Measurements from ENCODE around the gene NPLOC4.
A peak's percentile ranks its signal among the peaks of the same experiment; 100 is the strongest.

Gene NPLOC4

GRCh38 chr17:81515530-81516041 is 121.3 kb downstream of the NPLOC4 start:
- TF ChIP-seq TAF1 (IDR thresholded peaks at IDR 0.05; ENCODE audit: borderline replicate concordance, insufficient read depth, low read length) (no peak), SIN3A (IDR thresholded peaks at IDR 0.05; ENCODE audit: borderline replicate concordance, insufficient read depth, low read length) (no peak), POLR2AphosphoS5 (IDR thresholded peaks at IDR 0.05; ENCODE audit: low read depth, low read length) (no peak), FOXP2 (optimal IDR thresholded peaks at IDR 0.05; ENCODE audit: borderline replicate concordance, extremely low read depth, extremely low read length, insufficient read depth) (no peak)
- TF ChIP-seq, protein P1, sequence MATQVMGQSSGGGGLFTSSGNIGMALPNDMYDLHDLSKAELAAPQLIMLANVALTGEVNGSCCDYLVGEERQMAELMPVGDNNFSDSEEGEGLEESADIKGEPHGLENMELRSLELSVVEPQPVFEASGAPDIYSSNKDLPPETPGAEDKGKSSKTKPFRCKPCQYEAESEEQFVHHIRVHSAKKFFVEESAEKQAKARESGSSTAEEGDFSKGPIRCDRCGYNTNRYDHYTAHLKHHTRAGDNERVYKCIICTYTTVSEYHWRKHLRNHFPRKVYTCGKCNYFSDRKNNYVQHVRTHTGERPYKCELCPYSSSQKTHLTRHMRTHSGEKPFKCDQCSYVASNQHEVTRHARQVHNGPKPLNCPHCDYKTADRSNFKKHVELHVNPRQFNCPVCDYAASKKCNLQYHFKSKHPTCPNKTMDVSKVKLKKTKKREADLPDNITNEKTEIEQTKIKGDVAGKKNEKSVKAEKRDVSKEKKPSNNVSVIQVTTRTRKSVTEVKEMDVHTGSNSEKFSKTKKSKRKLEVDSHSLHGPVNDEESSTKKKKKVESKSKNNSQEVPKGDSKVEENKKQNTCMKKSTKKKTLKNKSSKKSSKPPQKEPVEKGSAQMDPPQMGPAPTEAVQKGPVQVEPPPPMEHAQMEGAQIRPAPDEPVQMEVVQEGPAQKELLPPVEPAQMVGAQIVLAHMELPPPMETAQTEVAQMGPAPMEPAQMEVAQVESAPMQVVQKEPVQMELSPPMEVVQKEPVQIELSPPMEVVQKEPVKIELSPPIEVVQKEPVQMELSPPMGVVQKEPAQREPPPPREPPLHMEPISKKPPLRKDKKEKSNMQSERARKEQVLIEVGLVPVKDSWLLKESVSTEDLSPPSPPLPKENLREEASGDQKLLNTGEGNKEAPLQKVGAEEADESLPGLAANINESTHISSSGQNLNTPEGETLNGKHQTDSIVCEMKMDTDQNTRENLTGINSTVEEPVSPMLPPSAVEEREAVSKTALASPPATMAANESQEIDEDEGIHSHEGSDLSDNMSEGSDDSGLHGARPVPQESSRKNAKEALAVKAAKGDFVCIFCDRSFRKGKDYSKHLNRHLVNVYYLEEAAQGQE (IDR thresholded peaks at IDR 0.05; ENCODE audit: insufficient read depth in 1 of 2, low read depth in 2 of 2, low read length in 2 of 2) = no peak

GRCh38 chr17:81514739-81515529 is 122.0 kb downstream of the NPLOC4 start:
- TF ChIP-seq, protein P1 (IDR thresholded peaks at IDR 0.05; ENCODE audit: insufficient read depth in 1 of 2, low read depth in 2 of 2, low read length in 2 of 2) = no peak
- TF ChIP-seq POLR2AphosphoS5 (IDR thresholded peaks at IDR 0.05; ENCODE audit: low read depth, low read length) (no peak), TAF1 (IDR thresholded peaks at IDR 0.05; ENCODE audit: borderline replicate concordance, insufficient read depth, low read length) (no peak), FOXP2 (optimal IDR thresholded peaks at IDR 0.05; ENCODE audit: borderline replicate concordance, extremely low read depth, extremely low read length, insufficient read depth) (peak; percentile 58), SIN3A (IDR thresholded peaks at IDR 0.05; ENCODE audit: borderline replicate concordance, insufficient read depth, low read length) (peak; percentile 94; the same call in 1 of the 2 replicates)

DNA sequence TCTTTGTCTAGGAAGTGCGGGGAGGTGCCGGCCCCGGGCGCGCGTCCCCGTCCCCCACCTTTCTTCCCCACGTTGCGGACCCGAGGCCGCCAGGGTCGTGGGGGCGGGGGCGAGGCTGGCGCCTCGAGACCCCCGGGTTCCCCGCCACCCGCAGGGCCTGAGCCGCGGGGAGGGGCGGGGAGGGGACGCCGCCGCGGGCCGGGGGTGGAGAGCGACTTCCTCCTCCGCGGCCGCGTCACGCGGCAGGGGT is 122.5 kb downstream of the NPLOC4 start:
- TF ChIP-seq FOXP2 (optimal IDR thresholded peaks at IDR 0.05; ENCODE audit: borderline replicate concordance, extremely low read depth, extremely low read length, insufficient read depth) (no peak), POLR2AphosphoS5 (IDR thresholded peaks at IDR 0.05; ENCODE audit: low read depth, low read length) (no peak), SIN3A (IDR thresholded peaks at IDR 0.05; ENCODE audit: borderline replicate concordance, insufficient read depth, low read length) (no peak), TAF1 (IDR thresholded peaks at IDR 0.05; ENCODE audit: borderline replicate concordance, insufficient read depth, low read length) (no peak)
- TF ChIP-seq, protein P1 (IDR thresholded peaks at IDR 0.05; ENCODE audit: insufficient read depth in 1 of 2, low read depth in 2 of 2, low read length in 2 of 2) = no peak

DNA sequence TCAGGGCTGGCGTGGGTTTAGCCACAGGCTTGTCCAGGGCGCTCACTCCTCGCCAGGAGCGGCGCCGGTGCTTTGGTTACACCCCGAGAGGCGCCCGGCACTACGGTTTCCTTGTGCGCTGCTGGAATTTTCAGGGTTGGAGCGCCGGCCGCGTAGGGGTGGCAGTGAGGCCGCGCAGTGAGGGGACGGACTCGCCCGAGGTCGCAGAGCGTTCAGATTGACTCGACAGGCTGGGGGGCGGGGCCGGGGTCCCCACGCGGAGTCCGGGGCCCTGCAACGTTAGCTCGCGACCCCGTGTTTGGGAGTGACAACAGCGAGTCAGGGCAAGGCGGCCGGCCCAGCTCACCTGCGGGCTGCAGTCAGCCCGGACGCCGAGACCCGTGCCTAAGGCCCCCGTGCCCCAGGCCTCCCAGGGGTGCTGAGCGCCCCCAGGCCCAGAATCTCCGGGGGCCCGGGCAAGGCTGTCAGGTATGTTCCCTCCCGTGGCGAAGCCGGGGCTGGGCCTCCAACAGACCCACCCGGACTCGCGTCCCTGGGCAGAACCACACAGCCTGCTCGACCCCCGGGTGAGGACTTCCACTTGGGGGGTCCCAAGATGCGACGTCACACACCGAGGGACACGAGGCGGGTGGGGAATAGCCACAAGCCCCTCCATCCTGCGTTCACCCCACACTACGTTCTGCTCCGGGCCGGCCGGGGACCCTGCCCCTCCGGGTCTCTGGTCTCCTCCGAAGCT is 123.0 kb downstream of the NPLOC4 start:
- TF ChIP-seq FOXP2 (optimal IDR thresholded peaks at IDR 0.05; ENCODE audit: borderline replicate concordance, extremely low read depth, extremely low read length, insufficient read depth) (no peak), POLR2AphosphoS5 (IDR thresholded peaks at IDR 0.05; ENCODE audit: low read depth, low read length) (no peak; the same call in 1 of the 2 replicates), SIN3A (IDR thresholded peaks at IDR 0.05; ENCODE audit: borderline replicate concordance, insufficient read depth, low read length) (no peak), TAF1 (IDR thresholded peaks at IDR 0.05; ENCODE audit: borderline replicate concordance, insufficient read depth, low read length) (no peak)
- TF ChIP-seq, protein P1 (IDR thresholded peaks at IDR 0.05; ENCODE audit: insufficient read depth in 1 of 2, low read depth in 2 of 2, low read length in 2 of 2) = no peak
